Femur (tissue), 1 donor: Measurements from ENCODE around the gene LHX4.

Source experiments
- DNase-seq: peaks from one replicate; pipeline ENCODE4 v3.0.0-alpha.2; 2017

Gene LHX4

GRCh38 chr1:180229483-180230415 is at the start of gene LHX4:
Gene LHX4, plus strand, starts transcription at chr1:180230264. Its CDS starts 266 bp downstream, at chr1:180230530.
- DNase-seq = no peak

DNA sequence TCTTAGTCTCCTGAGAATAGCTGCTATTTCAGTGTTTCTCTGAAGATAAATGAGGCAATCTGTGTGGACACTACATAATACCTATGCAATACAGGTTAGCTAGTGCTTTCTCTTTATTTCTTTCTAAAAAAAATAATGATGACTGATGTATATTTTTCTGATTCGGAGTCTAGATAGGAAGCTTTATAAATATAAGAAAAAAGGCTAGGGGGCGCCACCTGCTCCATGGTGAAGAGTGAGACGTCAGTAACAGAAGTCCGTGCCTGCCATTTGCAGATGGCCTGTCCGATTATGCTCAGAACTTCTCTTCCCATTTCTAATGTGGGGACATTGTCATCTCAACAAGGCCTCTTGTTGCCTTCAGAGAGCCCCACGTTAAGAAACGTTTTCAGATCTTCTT is 49.0 kb upstream of the LHX4 start:
- no peak for DNase-seq

GRCh38 chr1:180181996-180182642 is 47.9 kb upstream of the LHX4 start:
- DNase-seq = no peak

- DNase-seq = no peak
Observed at GRCh38 chr1:180182643-180183311, 47.3 kb upstream of the LHX4 start.

GRCh38 chr1:180183426-180183825 is 46.6 kb upstream of the LHX4 start:
- no peak for DNase-seq

DNA sequence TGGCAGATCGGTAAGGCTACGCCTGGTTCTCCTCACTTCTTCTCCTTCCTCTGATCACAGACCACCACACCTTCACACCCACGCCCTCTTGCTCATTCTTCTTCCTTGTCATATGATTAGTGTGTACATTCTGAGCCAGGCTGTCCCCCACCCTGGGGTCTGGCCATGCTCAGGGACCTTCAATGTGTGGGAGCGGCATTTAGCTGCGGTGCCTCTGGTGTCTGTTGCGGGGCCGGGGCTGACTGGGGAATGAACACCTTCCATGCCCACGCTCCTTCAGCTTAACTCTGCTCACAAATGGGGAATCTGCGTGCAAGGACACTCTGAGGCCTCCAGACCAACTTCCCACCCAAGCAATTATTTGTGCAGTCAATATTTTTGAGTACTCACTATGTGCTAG is 46.0 kb upstream of the LHX4 start:
- DNase-seq = no peak

DNA sequence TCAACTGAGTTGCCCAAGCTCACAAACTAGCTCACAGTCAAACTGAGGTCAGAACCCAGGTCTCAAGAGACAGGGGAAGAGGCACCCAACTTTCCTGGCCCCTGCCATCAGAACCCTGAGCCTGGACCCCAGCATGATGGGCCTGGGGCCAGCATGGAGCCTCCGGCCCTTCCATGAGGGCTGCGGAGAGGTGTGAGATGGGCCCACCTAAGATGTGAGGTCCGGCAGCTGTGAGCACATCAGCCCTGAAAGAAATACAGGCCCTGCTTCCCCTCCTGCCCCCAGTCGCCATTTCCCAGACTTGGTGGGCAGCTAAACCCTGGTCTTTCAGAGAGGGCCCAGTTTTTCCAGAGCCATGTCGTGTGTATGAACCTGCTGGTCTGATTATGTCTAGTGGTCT is 44.8 kb upstream of the LHX4 start:
- no peak for DNase-seq

GRCh38 chr1:180185971-180186645 is 44.0 kb upstream of the LHX4 start:
- DNase-seq = no peak

GRCh38 chr1:180186831-180187230 is 43.2 kb upstream of the LHX4 start:
- no peak for DNase-seq

GRCh38 chr1:180187626-180188025 is 42.4 kb upstream of the LHX4 start:
- DNase-seq = no peak

GRCh38 chr1:180188091-180188506 is 42.0 kb upstream of the LHX4 start:
- peak; percentile 77 for DNase-seq

DNA sequence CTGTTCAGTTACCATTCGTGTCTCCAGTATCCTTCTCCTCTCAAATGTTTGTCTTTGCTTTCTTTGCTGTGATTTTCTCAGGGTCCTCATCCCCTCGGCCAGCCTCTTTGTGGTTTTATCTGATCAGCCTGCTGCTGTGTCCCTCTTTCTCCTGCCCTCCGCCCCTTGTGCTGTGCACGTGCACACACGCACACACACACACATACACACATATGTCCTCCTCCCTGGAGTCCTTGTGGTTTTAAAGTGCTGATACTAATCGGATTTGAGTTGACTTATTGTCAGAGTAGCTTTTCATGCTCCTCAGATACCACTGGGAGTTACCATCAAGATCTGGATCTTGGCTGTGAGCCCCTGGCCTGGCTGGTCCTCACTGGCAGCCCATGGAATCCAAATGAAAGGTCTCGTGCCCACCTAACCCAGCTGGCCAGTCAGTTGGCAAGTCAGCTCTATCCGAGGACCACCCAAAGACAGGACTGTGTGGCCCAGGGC is 41.3 kb upstream of the LHX4 start:
- DNase-seq = no peak

GRCh38 chr1:180190091-180190490 is 40.0 kb upstream of the LHX4 start:
- no peak for DNase-seq

GRCh38 chr1:180192172-180192571 is 37.9 kb upstream of the LHX4 start:
- no peak for DNase-seq

DNA sequence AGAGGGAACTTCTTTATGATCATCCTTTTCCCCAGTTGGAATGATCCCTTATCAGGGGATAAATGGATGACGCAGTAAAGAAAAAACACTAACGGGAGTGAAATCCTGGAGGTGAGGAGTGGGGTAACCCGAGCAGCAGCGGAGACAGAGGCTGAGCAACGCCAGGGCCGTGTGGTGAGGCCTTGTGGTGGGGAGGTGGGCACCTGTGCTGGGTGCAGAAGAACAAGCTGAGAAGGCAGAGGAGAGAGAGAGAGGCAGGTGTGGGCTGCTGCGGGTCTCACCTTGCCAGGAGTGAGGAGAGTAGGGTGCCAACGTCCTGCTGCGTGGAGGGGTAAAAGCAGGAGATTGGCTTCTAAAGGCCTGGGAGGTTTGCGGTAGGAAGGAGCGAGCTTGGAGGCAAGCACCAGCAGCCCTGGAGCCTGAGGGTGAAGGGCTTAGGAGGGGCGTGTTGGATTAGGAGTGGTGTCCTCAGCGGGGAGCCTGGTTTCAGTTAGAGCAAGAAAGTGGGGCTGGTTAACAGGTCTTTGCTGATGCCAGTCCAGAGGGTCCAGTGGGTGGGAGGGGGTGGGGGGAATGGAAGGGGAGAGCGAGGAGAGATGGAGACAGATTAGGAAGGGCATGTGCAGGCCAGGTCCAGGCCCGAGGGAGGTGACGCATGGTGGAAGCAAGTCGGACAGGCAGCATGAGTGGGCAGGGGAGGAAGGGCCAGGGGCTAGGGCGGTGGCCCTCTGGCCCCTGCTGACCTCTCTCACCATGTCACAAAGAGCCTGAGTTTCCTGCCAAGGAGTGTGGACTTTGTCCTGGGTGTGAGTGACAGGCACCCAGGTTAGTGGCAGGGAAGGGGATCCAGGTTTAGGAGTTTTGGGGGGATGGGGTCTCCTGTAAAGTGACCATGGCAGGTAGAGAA is 36.7 kb upstream of the LHX4 start:
- DNase-seq = no peak

DNA sequence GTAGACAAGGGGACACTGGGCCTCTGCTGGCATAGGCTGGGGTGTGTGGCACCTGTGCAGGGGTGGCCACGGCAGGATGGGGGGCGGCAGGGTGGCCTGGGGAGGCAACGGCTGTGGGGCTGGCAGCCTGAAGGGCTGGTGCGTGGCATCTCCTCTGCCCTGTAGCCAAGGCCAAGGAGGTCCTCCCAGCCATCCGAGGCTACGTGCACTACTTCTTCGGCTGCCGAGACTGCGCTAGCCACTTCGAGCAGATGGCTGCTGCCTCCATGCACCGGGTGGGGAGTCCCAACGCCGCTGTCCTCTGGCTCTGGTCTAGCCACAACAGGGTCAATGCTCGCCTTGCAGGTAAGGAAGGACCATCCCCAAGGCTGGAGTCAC is 36.0 kb upstream of the LHX4 start:
- no peak for DNase-seq

DNA sequence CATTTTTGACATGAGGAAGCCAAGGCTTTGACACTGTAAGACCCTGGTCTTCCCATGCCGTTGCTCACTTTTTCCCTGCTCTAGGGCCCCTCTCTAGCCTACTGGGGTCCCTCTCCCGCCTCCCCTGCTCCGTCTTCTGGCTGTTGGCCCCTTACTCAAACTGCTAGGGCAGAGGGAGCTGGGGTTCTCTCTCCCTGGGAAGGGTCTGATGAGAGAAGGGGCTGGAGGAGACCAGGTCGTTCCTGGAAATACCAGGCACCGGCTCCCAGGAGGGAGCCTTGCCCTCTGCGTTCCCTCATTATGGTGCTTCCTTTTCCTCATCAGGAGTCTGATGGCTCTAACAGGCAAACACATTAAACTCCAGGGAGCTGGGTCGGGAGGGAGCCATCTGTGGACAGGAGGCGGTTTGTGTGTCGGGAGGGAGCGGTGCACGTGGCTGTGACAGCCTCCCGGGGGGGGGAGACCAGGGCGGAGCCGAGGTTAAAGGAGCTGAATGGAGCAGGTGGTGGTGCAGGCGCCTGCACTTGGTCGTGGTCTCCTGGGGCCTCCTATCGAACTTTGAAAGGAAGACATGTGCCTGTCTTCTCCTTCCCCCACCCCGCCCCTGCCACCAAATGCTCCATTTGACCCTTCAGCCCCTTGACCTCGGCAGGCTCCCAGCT is 35.4 kb upstream of the LHX4 start:
- no peak for DNase-seq

- DNase-seq = no peak
Observed at GRCh38 chr1:180195401-180195800, 34.7 kb upstream of the LHX4 start.

- no peak for DNase-seq
Observed at GRCh38 chr1:180195916-180196315, 34.1 kb upstream of the LHX4 start.

GRCh38 chr1:180196436-180197003 is 33.5 kb upstream of the LHX4 start:
- no peak for DNase-seq

- no peak for DNase-seq
Observed at GRCh38 chr1:180197231-180197630, 32.8 kb upstream of the LHX4 start.
